Subcutaneous abdominal adipose tissue (tissue), 5 donors: ENCODE results near the gene HTR1D.
"Not testable (repeated sequence)": the region's sequence is repeated elsewhere in the genome, so short reads cannot be mapped to it uniquely, and the experiment has no call there.

Experiments used
- H3K27ac ChIP-seq: one replicate; pipeline ENCODE4 v1.7.0; 2013; ENCODE audit warnings: low read depth, mild to moderate bottlenecking, inconsistent platforms, low read length, moderate library complexity
- H3K27me3 ChIP-seq, 5 donors: one replicate each; pipeline ENCODE4 v1.7.0; 2013; ENCODE audit warnings: low read length in 5 of 5, inconsistent platforms in 1 of 5; ENCODE audit not compliant: control insufficient read depth in 5 of 5, insufficient read depth in 4 of 5
- H3K36me3 ChIP-seq, 5 donors: one replicate each; pipeline ENCODE4 v1.7.0; 2013; ENCODE audit warnings: low read length in 5 of 5; ENCODE audit not compliant: control insufficient read depth in 5 of 5, insufficient read depth in 5 of 5
- H3K4me1 ChIP-seq, 5 donors: one replicate each; pipeline ENCODE4 v1.7.0; 2013; ENCODE audit warnings: low read length in 5 of 5, mild to moderate bottlenecking in 3 of 5, moderate library complexity in 1 of 5; ENCODE audit not compliant: control insufficient read depth in 5 of 5, insufficient read depth in 5 of 5
- H3K4me3 ChIP-seq, 5 donors: one replicate each; pipeline ENCODE4 v1.7.0; 2013; ENCODE audit warnings: low read length in 5 of 5, low read depth in 1 of 5
- H3K9ac ChIP-seq, 5 donors: one replicate each; pipeline ENCODE4 v1.7.0; 2013; ENCODE audit warnings: low read length in 5 of 5, mild to moderate bottlenecking in 4 of 5, moderate library complexity in 3 of 5
- H3K9me3 ChIP-seq, 5 donors: one replicate each; pipeline ENCODE4 v1.7.0; 2013; ENCODE audit warnings: low read length in 5 of 5; ENCODE audit not compliant: control insufficient read depth in 5 of 5
- donor health status: healthy.
- donor health status: healthy.
- donor health status: healthy.
- donor health status: healthy.
- donor health status: healthy.

HTR1D gene

DNA sequence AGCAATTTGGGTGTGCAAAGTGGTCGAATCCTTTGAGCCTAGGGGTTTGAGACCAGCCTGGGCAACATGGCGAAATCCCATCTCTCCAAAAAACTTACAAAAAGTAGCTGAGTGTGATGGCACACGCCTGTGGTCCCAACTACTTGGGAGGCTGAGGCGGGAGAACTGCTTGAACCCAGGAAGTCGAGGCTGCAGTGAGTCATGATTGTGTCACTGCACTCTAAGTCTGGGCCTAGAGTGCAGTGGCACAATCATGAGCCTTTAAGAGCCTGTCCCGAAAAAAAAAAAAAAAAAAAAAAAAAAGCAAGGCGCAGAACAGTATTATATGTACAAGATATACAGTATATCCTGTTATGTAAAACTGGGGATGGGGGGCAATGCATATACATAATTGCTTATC is 25.1 kb upstream of the HTR1D start:
- Histone ChIP-seq H3K4me1 (no peaks in the 10 kb centered on the region), H3K27me3 (peaks cover 0 to 2% (median 0%) of the 10 kb centered on the region in 5 donors), H3K9ac (no peak overlapping the region), H3K9me3 (no peaks in the 10 kb centered on the region), H3K36me3 (no peaks in the 10 kb centered on the region), H3K27ac (no peak overlapping the region), H3K4me3 (no peak overlapping the region)

DNA sequence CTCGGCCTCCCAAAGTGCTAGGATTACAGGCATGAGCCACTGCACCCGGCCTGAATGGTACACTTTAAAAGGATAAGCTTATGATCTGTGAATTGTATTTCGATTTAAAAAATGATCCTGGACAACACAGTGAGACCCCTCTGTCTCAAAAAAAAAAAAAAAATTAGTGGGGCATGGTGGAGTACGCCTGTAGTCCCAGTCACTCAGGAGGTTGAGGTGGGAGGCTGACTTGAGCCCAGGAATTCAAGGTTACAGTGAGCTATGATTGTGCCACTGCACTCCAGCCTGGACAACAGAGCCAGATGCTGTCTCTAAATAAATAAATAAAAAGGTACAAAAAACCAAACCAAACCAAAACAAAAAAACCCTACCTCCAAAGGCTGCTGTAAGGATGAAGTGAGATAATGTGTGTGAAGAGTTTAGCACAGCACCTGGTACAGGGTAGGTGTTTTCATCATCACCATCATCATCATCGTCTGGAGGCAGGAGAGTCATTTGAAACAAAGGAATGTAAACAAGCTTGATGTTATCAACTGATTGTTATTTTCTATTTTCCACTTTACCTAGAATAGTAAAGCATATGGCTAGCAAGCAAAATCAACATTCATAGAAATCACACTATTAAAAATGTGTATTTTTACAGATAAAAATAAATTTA is 22.5 kb upstream of the HTR1D start:
- Histone ChIP-seq H3K9ac (no peak overlapping the region), H3K36me3 (no peaks in the 10 kb centered on the region), H3K27me3 (peaks cover 0 to 3% (median 0%) of the 10 kb centered on the region in 5 donors), H3K4me3 (no peak overlapping the region), H3K27ac (no peak overlapping the region), H3K4me1 (no peaks in the 10 kb centered on the region), H3K9me3 (no peaks in the 10 kb centered on the region)

DNA sequence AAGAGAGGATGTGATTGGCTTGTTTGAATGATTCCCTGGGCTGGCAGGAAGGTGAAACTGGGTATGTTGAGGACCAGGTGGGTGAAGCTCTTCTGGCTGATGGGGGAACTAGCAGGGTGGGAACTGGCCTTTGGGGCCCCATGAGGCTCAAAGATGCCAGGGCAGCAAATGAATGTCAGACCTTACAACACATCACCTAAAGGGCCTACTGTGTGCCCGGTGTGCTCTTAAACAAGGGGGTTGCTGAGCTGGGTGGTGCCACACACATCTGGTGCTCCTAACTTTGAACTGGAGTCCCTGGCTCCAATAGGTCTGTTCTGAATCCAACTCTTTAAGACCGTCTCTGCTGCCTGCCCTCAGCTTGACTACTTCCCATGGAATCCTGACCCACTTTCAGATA is 21.3 kb upstream of the HTR1D start:
- no peak overlapping the region for H3K27ac ChIP-seq
- no peak overlapping the region for H3K9ac ChIP-seq
- H3K27me3 ChIP-seq = peaks cover 0 to 3% (median 0%) of the 10 kb centered on the region in 5 donors
- H3K4me3 ChIP-seq = no peak overlapping the region
- H3K4me1 ChIP-seq = no peaks in the 10 kb centered on the region
- no peaks in the 10 kb centered on the region for H3K36me3 ChIP-seq
- H3K9me3 ChIP-seq = no peaks in the 10 kb centered on the region

DNA sequence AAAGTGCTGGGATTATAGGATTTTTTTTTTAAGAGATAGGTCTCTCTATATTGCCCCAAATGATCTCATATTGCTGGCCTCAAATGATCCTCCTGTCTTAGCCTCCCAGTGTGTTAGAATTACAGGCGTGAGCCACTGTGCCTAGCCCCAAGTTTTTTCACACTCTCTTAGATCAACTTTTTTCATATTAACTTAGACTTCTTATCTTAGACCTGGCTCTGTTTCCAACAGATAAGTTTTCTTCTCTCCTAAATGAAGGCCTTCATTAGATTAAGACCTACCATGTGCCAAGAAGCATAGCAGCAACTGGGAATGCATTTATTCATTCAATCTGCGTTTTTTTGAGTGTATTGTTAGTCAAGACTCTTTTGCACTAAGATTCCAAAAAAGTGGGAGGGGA is 20.2 kb upstream of the HTR1D start:
- H3K27ac ChIP-seq = no peak overlapping the region
- no peak overlapping the region for H3K9ac ChIP-seq
- H3K4me1 ChIP-seq = no peaks in the 10 kb centered on the region
- no peaks in the 10 kb centered on the region for H3K9me3 ChIP-seq
- no peaks in the 10 kb centered on the region for H3K36me3 ChIP-seq
- H3K4me3 ChIP-seq = no peak overlapping the region
- peaks cover 0 to 3% (median 0%) of the 10 kb centered on the region in 5 donors for H3K27me3 ChIP-seq

DNA sequence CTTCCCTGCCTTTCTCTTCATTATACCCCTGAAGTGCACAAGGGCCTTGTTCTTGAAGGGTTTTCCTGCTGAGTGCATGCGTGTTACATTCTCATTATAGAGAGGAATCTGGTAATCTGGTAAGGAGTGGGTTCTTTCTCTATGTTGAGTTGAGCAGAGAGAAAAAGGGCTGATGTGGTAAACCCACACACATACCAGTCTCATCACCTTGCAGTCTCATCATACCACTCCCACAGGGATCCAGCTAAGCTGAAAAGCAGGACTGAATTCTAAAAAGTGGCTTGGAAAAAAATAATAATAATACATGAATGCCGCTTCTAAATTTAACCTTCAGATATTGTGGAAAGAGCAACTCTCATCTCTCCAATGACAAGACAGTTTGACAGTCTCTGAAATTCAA is 10.5 kb upstream of the HTR1D start:
- H3K27ac ChIP-seq = no peak overlapping the region
- no peaks in the 10 kb centered on the region for H3K9me3 ChIP-seq
- H3K27me3 ChIP-seq = peaks cover 0 to 5% (median 4%) of the 10 kb centered on the region in 5 donors
- no peak overlapping the region for H3K4me3 ChIP-seq
- no peaks in the 10 kb centered on the region for H3K36me3 ChIP-seq
- H3K4me1 ChIP-seq = peaks cover 0 to 25% (median 7%) of the 10 kb centered on the region in 5 donors
- no peak overlapping the region for H3K9ac ChIP-seq

DNA sequence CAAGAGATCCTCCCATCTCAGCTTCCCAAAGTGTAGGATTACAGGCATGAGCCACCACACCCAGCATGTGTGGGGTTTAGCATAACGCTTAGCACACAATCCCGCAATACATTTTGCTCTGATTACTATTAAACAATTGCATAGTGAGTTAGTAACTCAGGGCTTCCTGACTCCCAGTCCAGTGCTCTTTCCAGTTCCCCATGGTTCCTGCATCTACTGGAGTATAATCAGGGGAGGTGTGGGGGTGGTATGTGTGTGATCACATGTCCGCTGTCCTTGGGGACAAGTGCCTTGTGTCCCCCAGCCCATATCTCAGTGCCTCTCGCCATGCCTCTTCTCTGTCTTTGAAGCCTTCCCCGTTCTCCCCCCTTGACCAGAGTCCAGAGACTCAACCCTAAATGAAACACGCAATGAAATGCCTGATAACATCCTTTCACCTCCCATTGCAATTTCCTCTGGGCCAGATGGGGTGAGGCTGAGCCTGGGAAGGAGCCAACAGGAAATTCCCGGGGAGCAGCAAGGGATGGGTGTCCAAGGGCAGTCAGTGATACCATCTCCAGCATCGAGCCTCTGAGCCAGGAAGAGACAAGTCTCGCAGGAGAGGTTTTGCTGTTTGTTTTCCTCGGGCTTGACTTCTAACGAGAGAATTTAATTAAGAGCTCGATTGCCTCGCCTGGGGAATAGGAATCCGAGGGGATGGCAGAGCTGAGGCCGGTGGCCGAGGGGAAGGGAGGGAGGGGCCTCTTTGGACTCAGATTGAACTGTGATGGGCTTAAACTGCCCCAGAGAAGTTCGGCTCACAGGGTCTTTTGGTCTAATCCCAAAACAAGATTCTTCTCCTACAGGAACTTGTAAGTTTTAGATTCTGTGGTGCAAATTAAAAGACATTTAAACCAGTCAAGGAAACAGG is 7.7 kb upstream of the HTR1D start:
- Histone ChIP-seq H3K27ac (no peak overlapping the region), H3K9me3 (no peaks in the 10 kb centered on the region), H3K4me1 (peaks cover 0 to 25% (median 7%) of the 10 kb centered on the region in 5 donors), H3K4me3 (no peak overlapping the region), H3K9ac (peak overlapping the region in 1 of 5 donors; percentile 13), H3K27me3 (peaks cover 0 to 10% (median 5%) of the 10 kb centered on the region in 5 donors), H3K36me3 (no peaks in the 10 kb centered on the region)

DNA sequence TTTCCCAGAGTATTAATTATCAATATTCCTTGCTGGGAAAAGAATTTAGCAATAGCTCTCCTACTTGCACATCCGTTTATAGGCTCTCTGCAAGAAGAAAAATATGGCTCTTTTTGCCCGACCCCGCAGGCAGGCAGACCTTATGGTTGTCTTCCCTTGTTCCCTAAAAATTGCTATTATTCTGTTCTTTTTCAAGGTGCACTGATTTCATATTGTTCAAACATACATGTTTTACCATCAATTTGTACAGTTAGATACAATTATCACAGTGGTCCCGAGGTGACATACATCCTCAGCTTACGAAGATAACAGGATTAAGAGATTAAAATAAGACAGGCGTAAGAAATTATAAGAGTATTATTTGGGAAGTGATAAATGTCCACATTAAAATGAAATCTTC is 6.7 kb upstream of the HTR1D start:
- Histone ChIP-seq H3K27me3 (peaks cover 0 to 12% (median 8%) of the 10 kb centered on the region in 5 donors), H3K4me1 (peaks cover 0 to 25% (median 7%) of the 10 kb centered on the region in 5 donors)
- not testable (repeated sequence) for H3K36me3 ChIP-seq, H3K9me3 ChIP-seq, H3K9ac ChIP-seq, H3K27ac ChIP-seq, H3K4me3 ChIP-seq

DNA sequence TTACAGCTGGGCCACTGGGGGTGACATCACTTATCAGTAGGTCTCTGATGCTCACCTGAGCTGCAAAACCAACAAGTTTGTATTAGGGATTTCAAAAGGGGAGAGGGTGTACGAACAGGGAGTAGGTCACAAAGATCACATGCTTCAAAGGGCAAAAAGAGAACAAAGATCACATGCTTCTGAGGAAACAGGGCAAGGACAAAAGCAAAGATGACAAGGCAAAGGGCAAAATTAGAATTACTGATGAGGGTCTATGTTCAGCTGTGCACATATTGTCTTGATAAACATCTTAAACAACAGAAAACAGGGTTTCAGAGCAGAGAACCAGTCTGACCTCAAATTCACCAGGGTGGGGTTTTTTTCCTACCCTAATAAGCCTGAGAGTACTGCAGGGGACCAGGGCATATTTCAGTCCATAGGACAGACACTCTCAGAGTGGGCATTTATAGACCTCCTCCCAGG is 6.2 kb upstream of the HTR1D start:
- not testable (repeated sequence) for H3K4me3 ChIP-seq, H3K9me3 ChIP-seq, H3K9ac ChIP-seq, H3K27ac ChIP-seq, H3K36me3 ChIP-seq
- H3K4me1 ChIP-seq = peaks cover 0 to 25% (median 7%) of the 10 kb centered on the region in 5 donors
- peaks cover 0 to 12% (median 9%) of the 10 kb centered on the region in 5 donors for H3K27me3 ChIP-seq

DNA sequence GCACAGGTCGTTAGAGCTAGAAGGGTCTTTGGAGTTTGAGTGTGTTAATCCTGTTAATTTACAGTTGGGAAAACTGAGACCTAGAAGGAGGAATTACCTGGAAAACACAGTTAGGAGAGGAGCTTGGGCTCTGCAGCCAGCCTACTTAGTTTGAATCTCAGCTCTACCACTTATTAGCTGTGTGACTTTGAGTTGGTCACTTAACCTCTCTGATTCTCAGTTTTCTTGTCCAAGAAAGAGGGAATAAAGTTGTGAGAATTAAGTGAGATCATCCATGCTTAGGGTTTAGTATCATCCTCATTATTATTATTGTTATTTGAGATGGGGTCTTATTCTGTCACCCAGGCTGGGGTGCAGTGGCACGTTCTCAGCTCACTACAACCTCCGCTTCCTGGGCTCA is 5.4 kb upstream of the HTR1D start:
- Histone ChIP-seq H3K27ac (no peak overlapping the region), H3K4me3 (no peak overlapping the region), H3K4me1 (peaks cover 0 to 25% (median 7%) of the 10 kb centered on the region in 5 donors), H3K9me3 (no peaks in the 10 kb centered on the region), H3K36me3 (no peaks in the 10 kb centered on the region), H3K9ac (no peak overlapping the region), H3K27me3 (peaks cover 6 to 16% (median 9%) of the 10 kb centered on the region in 5 donors)

DNA sequence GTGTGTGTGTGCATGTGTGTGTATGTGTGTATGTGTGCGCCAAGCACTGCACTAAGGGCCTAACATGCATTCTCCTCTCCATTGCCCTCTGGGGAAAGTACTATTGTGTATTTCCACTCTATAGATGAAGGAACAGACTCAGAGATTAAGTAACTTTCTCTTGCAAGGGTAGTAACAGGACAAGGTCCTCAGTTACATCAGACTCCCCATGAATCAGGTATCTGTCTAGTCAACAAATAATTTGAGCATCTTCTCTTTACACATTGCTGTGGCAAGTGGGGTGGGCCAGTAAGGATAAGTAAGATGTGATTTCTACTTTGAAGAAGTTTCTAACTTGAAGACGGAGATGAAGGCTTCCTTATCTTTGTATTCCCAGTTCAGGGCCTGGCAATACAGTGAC is 5.0 kb upstream of the HTR1D start:
- H3K9me3 ChIP-seq = no peaks in the 10 kb centered on the region
- H3K36me3 ChIP-seq = no peaks in the 10 kb centered on the region
- H3K9ac ChIP-seq = no peak overlapping the region
- no peak overlapping the region for H3K4me3 ChIP-seq
- no peak overlapping the region for H3K27ac ChIP-seq
- peaks cover under 1 to 25% (median 11%) of the 10 kb centered on the region in 5 donors for H3K4me1 ChIP-seq
- peaks cover 7 to 18% (median 9%) of the 10 kb centered on the region in 5 donors for H3K27me3 ChIP-seq
